Left lung (tissue), 10 donors: ENCODE results near the gene RFX5. TPM values are rescaled to one million over a fixed set of nuclear protein-coding genes. Genes with fewer than 3 reads are reported as not detected.
A peak's percentile ranks its signal among the peaks of the same experiment; 100 is the strongest.

Experiments used
- ATAC-seq: fragments of 200-7000 bp; cut with Tn5 transposase; one replicate; pipeline ENCODE4 v1.9.1; 2020; ENCODE audit warnings: moderate library complexity
- DNase-seq, 4 donors: peaks; one replicate each; pipeline ENCODE4 v3.0.0-alpha.2; 2013 to 2020
- H3K27ac ChIP-seq, 2 donors: fragments of 200-600 bp; sonication (generic) in 1 of 2; one replicate each; pipeline versions ENCODE4 v1.5.0 to v1.8.0; 2020 to 2021
- H3K27me3 ChIP-seq, 2 donors: fragments of 200-600 bp; sonication (generic) in 1 of 2; one replicate each; pipeline versions ENCODE4 v1.5.0 to v1.8.0; 2020 to 2021
- H3K36me3 ChIP-seq, 2 donors: fragments of 200-600 bp; sonication (generic) in 1 of 2; one replicate each; pipeline versions ENCODE4 v1.5.0 to v1.8.0; 2020 to 2021
- H3K4me1 ChIP-seq, 2 donors: fragments of 200-600 bp; one replicate each; pipeline ENCODE4 v1.8.0; 2021
- H3K4me3 ChIP-seq, 2 donors: fragments of 200-600 bp; sonication (generic) in 1 of 2; one replicate each; pipeline versions ENCODE4 v1.5.0 to v1.8.0; 2020 to 2021; ENCODE audit warnings: mild to moderate bottlenecking in 1 of 2
- H3K9me3 ChIP-seq, 2 donors: fragments of 200-600 bp; sonication (generic) in 1 of 2; one replicate each; pipeline versions ENCODE4 v1.5.0 to v1.8.0; 2020 to 2021
- CTCF ChIP-seq, 2 donors: fragments of 200-600 bp; sonication (generic) in 1 of 2; IDR thresholded peaks; one replicate each; pipeline versions ENCODE4 v1.5.0 to v1.8.0; 2021; ENCODE audit warnings: antibody characterized with exemption in 2 of 2
- intact Hi-C, 2 donors: fragments of 100-400 bp; cut with DNase I; formaldehyde crosslinking; loops; one replicate each; pipeline versions ENCODE4 v1.11.2 to v1.14.2; 2022
- polyA plus RNA-seq, 6 donors: library from polyadenylated mRNA; unstranded; fragments of 120-200 nt; gene quantifications; one replicate each; pipeline ENCODE4 v1.2.1, GENCODE V29; 2013; ENCODE audit not compliant: insufficient read length in 6 of 6
- total RNA-seq, 2 donors: library from RNA; stranded (reverse); fragmentation: NEBNext Ultra II Directional; extraction: Animal tissue kit (Norgen Biotek cat#: 25700); gene quantifications; one replicate each; pipeline ENCODE4 v1.2.1, GENCODE V29; 2021
- donor health status: DM: no; HTN: yes; CAD: no.
- donor health status: DM: no; HTN: no; CAD: no.

The RFX5 gene
- total and polyA plus RNA-seq, 8 donors, result 37.1 to 63.3 (median 43.7) TPM

DNA sequence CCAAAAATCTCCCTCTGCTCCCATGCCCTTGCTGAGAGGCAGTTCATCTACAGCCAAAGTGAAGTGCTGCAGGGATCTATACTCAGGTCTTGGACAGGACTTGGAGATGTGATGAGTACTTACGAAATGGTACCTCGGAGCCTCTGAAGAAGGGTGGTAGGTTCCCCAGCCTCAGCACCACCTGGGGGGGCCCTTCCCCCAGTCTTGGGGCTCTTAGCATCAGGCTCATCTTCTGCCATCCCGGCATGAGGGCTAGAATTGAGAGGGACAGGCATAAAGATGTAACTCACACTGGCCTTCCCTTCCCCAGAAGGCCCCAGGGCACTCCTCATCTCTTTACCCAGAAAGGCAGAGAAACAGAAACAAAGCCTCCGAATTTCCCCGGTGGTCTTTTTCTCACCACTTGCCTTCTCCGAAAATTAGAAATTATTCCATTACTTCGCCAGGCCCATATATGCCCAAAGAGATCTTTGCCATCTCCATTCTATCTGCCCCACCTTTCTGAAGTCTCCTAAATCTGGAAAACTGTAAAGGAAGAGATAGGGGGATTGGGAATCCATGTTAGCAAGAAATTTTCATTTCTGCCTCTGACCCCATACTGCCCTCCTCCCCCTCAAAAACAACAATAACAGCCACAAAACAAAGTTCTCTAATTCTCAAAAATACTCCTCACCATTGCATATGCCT lies 827 bp downstream of the RFX5 start:
- ATAC-seq, result no peak
- TF ChIP-seq CTCF (IDR thresholded peaks at IDR 0.05), result no peak
- Histone ChIP-seq H3K36me3 (peaks cover 0 to 34% of the 10 kb centered on the region in 2 donors), H3K27me3 (no peaks in the 10 kb centered on the region), H3K4me3 (peak overlapping the region; percentile 55 to 58), H3K27ac (peak overlapping the region; percentile 83 to 93), H3K4me1 (peaks cover 3 to 22% of the 10 kb centered on the region in 2 donors), H3K9me3 (peaks cover 0 to 6% of the 10 kb centered on the region in 2 donors)
- DNase-seq, result no peak
- intact Hi-C loops, result no loop called here

DNA sequence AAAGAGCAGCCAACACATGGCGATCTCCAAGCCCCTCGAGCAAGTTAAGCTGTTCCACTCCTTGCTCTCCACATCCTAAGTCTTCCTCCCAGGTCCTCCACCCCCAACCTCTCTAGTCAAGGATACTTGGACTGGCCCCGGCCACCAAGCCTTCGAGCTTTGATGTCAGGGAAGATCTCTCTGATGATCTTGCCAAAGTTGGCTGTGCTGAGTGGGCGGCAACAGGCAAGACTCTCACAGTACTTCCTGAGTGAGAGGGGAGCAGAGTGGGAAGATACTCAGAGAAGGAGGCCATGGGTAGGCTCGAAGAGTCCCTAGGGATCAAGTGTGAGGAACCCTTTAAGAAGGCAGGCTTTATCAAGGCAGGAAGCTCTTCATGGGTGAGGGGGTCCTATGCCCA lies 2.8 kb downstream of the RFX5 start:
- no peaks in the 10 kb centered on the region for H3K27me3 ChIP-seq
- intact Hi-C loops, result no loop called here
- H3K27ac ChIP-seq, result no peak overlapping the region
- no peak overlapping the region for H3K4me3 ChIP-seq
- no peak for DNase-seq
- peaks cover 3 to 29% of the 10 kb centered on the region in 2 donors for H3K4me1 ChIP-seq
- TF ChIP-seq CTCF (IDR thresholded peaks at IDR 0.05), result no peak
- peaks cover 0 to 34% of the 10 kb centered on the region in 2 donors for H3K36me3 ChIP-seq
- no peak for ATAC-seq
- H3K9me3 ChIP-seq, result no peaks in the 10 kb centered on the region

DNA sequence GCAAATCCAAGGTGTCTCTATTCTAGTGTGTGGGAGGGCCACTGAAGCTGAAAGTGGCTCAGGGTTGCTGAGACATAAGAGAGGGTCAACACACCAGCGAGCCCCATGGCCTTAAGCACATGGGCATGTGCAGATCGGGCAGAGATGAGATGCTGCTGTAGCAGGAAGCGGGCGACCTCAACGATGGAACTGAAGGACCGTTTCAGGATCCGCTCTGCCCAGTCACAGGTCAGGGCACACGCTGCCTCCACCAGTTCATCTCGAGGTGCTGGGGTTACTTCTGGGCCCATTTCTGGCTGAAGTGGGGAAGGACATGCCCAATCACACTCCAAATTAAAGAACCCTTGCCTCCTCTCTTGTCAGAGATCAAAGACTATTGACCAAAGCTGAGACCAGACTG lies 3.5 kb downstream of the RFX5 start:
- intact Hi-C loops, result no loop called here
- Histone ChIP-seq H3K27ac (no peak overlapping the region), H3K27me3 (no peaks in the 10 kb centered on the region), H3K4me3 (no peak overlapping the region), H3K36me3 (peaks cover 0 to 34% of the 10 kb centered on the region in 2 donors), H3K9me3 (no peaks in the 10 kb centered on the region), H3K4me1 (peaks cover 3 to 29% of the 10 kb centered on the region in 2 donors)
- ATAC-seq (no peak), DNase-seq (no peak)
- TF ChIP-seq CTCF (IDR thresholded peaks at IDR 0.05), result no peak

- H3K27ac ChIP-seq, result no peak overlapping the region
- H3K9me3 ChIP-seq, result no peaks in the 10 kb centered on the region
- intact Hi-C loops, result no loop called here
- H3K4me1 ChIP-seq, result peaks cover under 1 to 26% of the 10 kb centered on the region in 2 donors
- TF ChIP-seq CTCF (IDR thresholded peaks at IDR 0.05), result no peak
- DNase-seq (peak in 2 of 4 donors; percentile 56 to 76), ATAC-seq (peak; percentile 42)
- peaks cover 0 to 34% of the 10 kb centered on the region in 2 donors for H3K36me3 ChIP-seq
- H3K27me3 ChIP-seq, result no peaks in the 10 kb centered on the region
- H3K4me3 ChIP-seq, result no peak overlapping the region
Measured at GRCh38 chr1:151342569-151342968, 4.5 kb downstream of the RFX5 start.

DNA sequence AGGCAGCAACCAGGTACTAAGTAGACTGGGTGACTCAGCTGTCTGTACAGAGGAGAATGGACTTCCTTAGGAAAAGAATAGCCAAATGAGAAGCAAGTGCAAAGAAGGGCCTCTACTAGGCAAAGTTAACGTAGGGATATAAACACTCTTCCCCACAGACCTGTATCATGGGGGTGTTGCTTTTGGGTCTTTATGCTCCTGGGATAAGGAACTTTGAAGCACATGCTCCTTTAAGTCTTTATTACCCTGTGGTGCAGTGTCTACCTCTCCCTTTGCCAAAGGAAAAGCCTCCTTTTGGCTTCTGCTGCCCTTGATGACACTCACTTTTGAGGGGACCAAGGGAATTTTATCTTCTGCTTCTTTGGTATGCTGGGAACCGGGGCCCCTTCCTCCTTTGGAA lies 5.0 kb downstream of the RFX5 start:
- no peaks in the 10 kb centered on the region for H3K27me3 ChIP-seq
- H3K36me3 ChIP-seq, result peaks cover 0 to 34% of the 10 kb centered on the region in 2 donors
- TF ChIP-seq CTCF (IDR thresholded peaks at IDR 0.05), result no peak
- ATAC-seq (no peak), DNase-seq (no peak)
- no peaks in the 10 kb centered on the region for H3K9me3 ChIP-seq
- intact Hi-C loops, result no loop called here
- no peak overlapping the region for H3K4me3 ChIP-seq
- H3K4me1 ChIP-seq, result peaks cover 0 to 23% of the 10 kb centered on the region in 2 donors
- H3K27ac ChIP-seq, result no peak overlapping the region
